GM21367 (cell line): ENCODE results near the gene OGDHL.

Experiments
- ATAC-seq: cut with Tn5 transposase; IDR thresholded peaks from one replicate; pipeline ENCODE4 v1.9.1; 2021; ENCODE audit not compliant: unreplicated experiment

Gene OGDHL

DNA sequence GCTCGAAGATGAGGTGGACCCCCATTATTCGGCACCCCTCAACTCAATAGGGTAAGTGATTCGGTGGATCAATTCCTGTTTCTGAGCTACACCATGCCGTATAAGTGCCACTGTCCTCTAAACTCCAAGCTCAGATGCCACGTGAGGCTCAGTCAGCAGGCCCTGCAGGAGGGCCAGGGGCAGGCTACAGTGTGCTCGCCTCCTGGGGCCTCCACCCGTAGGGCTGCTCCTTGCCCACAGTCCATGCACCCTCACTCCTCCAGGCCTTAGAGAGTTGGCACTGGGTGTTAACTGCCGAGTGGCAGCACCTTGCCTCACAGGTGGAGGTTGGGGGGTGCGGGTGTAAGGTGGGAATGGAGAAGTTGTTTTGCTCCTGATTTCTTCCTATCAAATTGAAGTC lies 70.5 kb downstream of the OGDHL start:
- ATAC-seq, result no peak

DNA sequence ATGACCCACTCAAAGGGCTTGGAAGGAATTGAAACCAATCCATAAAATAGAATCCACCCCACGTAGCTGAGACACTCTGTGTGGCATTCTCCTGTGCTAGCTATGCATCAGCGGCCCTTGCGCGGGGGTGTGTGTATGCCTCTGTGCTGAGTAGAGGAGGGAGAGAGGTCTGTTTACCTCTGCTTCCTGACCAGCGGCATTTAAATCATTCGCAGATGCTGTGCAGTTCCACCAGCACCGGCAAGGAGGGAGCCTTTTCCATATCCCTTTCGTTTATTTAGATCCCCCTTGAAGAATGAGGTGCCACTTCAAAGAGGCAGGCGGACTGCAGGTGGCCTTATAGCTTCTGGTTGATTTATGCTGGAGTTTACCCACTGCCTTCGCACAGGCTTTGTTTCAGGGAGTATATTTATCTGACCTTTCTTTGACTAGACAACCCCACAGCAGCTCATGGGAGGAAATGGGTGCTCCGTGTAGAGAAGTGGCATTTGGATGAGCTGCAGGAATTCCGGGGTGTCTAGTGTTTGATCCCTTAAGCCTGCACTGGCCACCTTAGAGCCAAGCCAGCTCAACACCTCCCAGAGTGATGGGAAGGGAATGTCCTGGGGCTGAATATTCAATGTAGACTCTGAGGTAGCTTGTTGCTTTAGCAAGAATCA lies 71.3 kb downstream of the OGDHL start:
- ATAC-seq, result no peak

DNA sequence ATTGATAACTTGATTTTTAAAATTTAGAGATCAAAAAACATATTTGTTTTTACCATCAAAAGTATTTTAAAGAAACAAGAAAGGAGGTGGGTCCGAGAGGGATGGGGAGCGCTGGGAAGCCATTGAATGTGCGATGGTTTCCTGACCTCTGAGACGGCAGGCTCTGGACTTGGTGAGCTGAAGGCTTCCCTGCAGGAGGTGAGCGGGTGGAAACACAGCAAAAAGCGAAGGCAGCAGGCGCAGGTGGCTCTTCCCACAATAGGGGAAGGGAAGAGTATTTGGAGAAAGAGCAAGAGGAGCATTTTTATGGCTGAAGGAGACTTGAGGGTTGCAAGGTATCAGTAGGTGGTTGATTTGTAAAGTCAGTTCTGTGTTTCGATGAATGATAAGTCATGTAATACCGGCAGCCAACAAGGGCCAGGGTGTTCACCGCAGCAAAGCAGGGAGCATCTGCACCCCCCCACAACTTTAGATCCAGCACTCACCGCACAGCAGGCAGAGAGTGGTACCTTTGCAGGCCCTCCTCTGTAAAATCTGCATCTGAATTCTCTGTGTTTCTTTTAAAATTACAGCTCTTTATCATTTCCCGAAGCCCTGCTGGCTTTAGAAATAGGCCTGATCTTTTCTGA lies 72.1 kb downstream of the OGDHL start:
- ATAC-seq, result no peak

DNA sequence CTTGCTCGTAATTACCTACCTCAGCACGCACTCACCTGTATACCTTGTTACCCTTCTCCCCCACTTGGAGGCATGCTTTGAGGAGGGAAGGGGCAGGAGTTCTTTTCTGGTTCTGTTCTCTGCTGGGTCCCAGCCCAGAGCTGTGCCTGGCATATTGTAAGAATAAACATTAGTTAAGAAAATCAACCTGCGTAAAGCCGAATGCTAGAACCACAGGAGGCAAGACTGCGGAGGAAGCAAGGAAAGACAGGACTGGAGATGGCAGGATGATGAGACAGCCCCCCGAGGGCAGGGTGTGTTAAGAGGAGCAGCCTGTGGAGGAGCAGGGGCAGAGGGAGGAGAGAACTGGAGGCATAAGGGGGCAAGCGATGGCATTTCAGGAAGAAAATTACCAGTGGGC lies 73.2 kb downstream of the OGDHL start:
- no peak for ATAC-seq

DNA sequence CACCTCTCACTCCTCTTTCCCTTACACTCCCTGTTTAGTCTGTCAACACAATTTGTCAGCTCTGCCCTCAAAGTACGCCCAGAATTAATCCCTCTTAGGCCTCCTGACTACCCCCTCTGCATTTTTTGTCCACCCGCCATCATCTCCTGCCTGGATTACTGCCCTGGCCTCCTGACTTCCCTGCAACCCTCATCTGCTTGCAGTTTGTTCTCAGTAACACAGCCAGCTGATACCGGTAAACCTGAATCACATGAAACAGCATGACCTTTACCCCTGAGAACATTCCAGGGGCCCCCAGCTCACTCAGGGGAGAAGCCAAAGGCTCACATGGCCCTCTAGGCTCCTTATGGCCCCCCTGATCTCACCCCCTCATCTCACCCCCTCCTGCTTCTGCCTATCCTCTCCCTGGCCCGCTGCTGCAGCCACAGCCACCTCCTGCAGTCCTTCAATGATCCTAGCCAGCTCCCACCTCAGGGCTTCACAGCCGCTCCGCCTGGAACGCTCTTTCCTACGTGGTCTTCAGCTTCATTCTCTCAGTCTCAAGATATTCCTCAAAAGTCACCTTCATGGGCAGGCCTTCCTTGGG lies 73.8 kb downstream of the OGDHL start:
- ATAC-seq, result no peak

DNA sequence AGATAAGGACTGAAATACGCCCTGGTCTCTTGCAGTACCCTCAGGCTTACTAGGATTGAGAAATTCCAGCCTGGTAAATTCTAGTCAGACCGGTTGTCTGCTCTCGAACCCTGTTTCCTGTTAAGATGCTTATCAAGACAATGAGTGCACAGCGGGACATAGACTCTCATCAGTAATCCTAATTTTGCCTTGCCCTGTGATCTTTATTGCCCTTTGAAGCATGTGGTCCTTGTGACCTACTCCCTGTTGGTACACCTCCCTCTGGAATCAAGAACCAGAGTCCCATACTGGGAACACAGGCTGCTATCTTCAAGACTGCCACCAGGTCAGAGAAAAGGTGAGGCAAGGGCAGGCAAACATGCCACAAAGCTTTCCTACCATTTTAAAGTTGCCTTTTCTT lies 75.5 kb downstream of the OGDHL start:
- ATAC-seq, result no peak
